HEK293 (cell line): ENCODE results near the gene PRKCG.

Source experiments
- EGR2 ChIP-seq: fragments of 450-650 bp; formaldehyde crosslinking; IDR thresholded peaks from 2 replicates; pipeline ENCODE4 v1.5.1; 2016; ENCODE audit warnings: low read depth, missing biosample characterization, missing genetic modification characterization
- GLIS1 ChIP-seq: fragments of 450-650 bp; formaldehyde crosslinking; IDR thresholded peaks from 2 replicates; pipeline ENCODE4 v1.5.1; 2016; ENCODE audit warnings: missing biosample characterization, missing genetic modification characterization
- GLIS2 ChIP-seq: fragments of 450-650 bp; formaldehyde crosslinking; IDR thresholded peaks from 2 replicates; pipeline ENCODE4 v1.5.1; 2016; ENCODE audit warnings: missing biosample characterization, missing genetic modification characterization
- SP7 ChIP-seq: fragments of 450-650 bp; formaldehyde crosslinking; IDR thresholded peaks from 2 replicates; pipeline ENCODE4 v1.5.1; 2016; ENCODE audit warnings: missing biosample characterization, missing genetic modification characterization
- ZBTB17 ChIP-seq: fragments of 450-650 bp; formaldehyde crosslinking; IDR thresholded peaks from 2 replicates; pipeline ENCODE4 v1.5.1; 2016; ENCODE audit warnings: missing biosample characterization, missing genetic modification characterization
- ZEB2 ChIP-seq: fragments of 450-650 bp; formaldehyde crosslinking; IDR thresholded peaks from 2 replicates; pipeline ENCODE4 v1.5.1; 2016; ENCODE audit warnings: missing biosample characterization, missing genetic modification characterization
- ZFP37 ChIP-seq: fragments of 450-650 bp; formaldehyde crosslinking; IDR thresholded peaks from 2 replicates; pipeline ENCODE4 v1.5.1; 2016; ENCODE audit warnings: missing biosample characterization, missing genetic modification characterization
- ZNF10 ChIP-seq: fragments of 450-650 bp; formaldehyde crosslinking; IDR thresholded peaks from 2 replicates; pipeline ENCODE4 v1.5.1; 2017; ENCODE audit warnings: missing biosample characterization, missing genetic modification characterization
- ZNF112 ChIP-seq: fragments of 450-650 bp; formaldehyde crosslinking; IDR thresholded peaks from 2 replicates; pipeline ENCODE4 v1.5.0; 2017; ENCODE audit warnings: missing biosample characterization, missing genetic modification characterization
- ZNF184 ChIP-seq: fragments of 450-650 bp; IDR thresholded peaks from 2 replicates; pipeline ENCODE4 v1.5.1; 2018; ENCODE audit warnings: missing biosample characterization, mild to moderate bottlenecking, missing genetic modification characterization
- ZNF23 ChIP-seq: fragments of 450-650 bp; formaldehyde crosslinking; IDR thresholded peaks from 2 replicates; pipeline ENCODE4 v1.5.1; 2016; ENCODE audit warnings: missing biosample characterization, missing genetic modification characterization, borderline replicate concordance
- ZNF274 ChIP-seq, 2 experiments: fragments of 200-500 bp in 1 of 2; fragments of 450-650 bp in 1 of 2; sonication (Bioruptor generic) in 1 of 2; formaldehyde crosslinking in 1 of 2; IDR thresholded peaks; 2 replicates each; pipeline versions ENCODE4 v1.5.1 to v1.6.1; 2014 to 2016; ENCODE audit warnings: borderline replicate concordance in 1 of 2, inconsistent platforms in 1 of 2, low read length in 1 of 2, missing biosample characterization in 1 of 2, missing genetic modification characterization in 1 of 2
- ZNF292 ChIP-seq: fragments of 450-650 bp; formaldehyde crosslinking; IDR thresholded peaks from 2 replicates; pipeline ENCODE4 v1.5.1; 2016; ENCODE audit warnings: low read depth, missing biosample characterization, missing genetic modification characterization, borderline replicate concordance
- ZNF311 ChIP-seq: fragments of 450-650 bp; formaldehyde crosslinking; IDR thresholded peaks from 2 replicates; pipeline ENCODE4 v1.5.1; 2017; ENCODE audit warnings: missing biosample characterization, missing genetic modification characterization, borderline replicate concordance
- ZNF366 ChIP-seq: fragments of 450-650 bp; formaldehyde crosslinking; conservative IDR thresholded peaks from 2 replicates; pipeline ENCODE4 v1.5.1; 2016; ENCODE audit warnings: missing biosample characterization, missing genetic modification characterization
- ZNF560 ChIP-seq: fragments of 450-650 bp; formaldehyde crosslinking; IDR thresholded peaks from 2 replicates; pipeline ENCODE4 v1.5.1; 2017; ENCODE audit warnings: missing biosample characterization, missing genetic modification characterization, borderline replicate concordance
- ZNF561 ChIP-seq: fragments of 450-650 bp; IDR thresholded peaks from 2 replicates; pipeline ENCODE4 v1.5.1; 2018; ENCODE audit warnings: missing biosample characterization, missing genetic modification characterization, borderline replicate concordance
- ZNF585B ChIP-seq: fragments of 450-650 bp; formaldehyde crosslinking; IDR thresholded peaks from 2 replicates; pipeline ENCODE4 v1.5.1; 2016; ENCODE audit warnings: missing biosample characterization, missing genetic modification characterization
- ZNF621 ChIP-seq: fragments of 450-650 bp; formaldehyde crosslinking; IDR thresholded peaks from 2 replicates; pipeline ENCODE4 v1.5.1; 2017; ENCODE audit warnings: missing biosample characterization, missing genetic modification characterization
- ZNF677 ChIP-seq: fragments of 450-650 bp; IDR thresholded peaks from 2 replicates; pipeline ENCODE4 v1.5.0; 2018; ENCODE audit warnings: missing biosample characterization, mild to moderate bottlenecking, missing genetic modification characterization, moderate library complexity
- ZNF768 ChIP-seq: fragments of 450-650 bp; formaldehyde crosslinking; IDR thresholded peaks from 2 replicates; pipeline ENCODE4 v1.5.1; 2018; ENCODE audit warnings: missing biosample characterization, mild to moderate bottlenecking, missing genetic modification characterization
- ZNF830 ChIP-seq: fragments of 450-650 bp; IDR thresholded peaks from 2 replicates; pipeline ENCODE4 v1.5.0; 2018; ENCODE audit warnings: missing biosample characterization, missing genetic modification characterization, low read depth, mild to moderate bottlenecking, moderate library complexity
- ZSCAN16 ChIP-seq: fragments of 450-650 bp; formaldehyde crosslinking; IDR thresholded peaks from 2 replicates; pipeline ENCODE4 v1.5.1; 2016; ENCODE audit warnings: missing biosample characterization, missing genetic modification characterization
- ZSCAN30 ChIP-seq: fragments of 450-650 bp; IDR thresholded peaks from 2 replicates; pipeline ENCODE4 v1.5.1; 2018; ENCODE audit warnings: missing biosample characterization, mild to moderate bottlenecking, missing genetic modification characterization, moderate library complexity
- TF ChIP-seq, protein P1 (sequence below): fragments of 450-650 bp; formaldehyde crosslinking; IDR thresholded peaks from 2 replicates; pipeline ENCODE4 v1.5.1; 2017; ENCODE audit warnings: missing biosample characterization, missing genetic modification characterization
- TF ChIP-seq, protein P2 (sequence below): fragments of 450-650 bp; formaldehyde crosslinking; IDR thresholded peaks from 2 replicates; pipeline ENCODE4 v1.5.1; 2017; ENCODE audit warnings: missing biosample characterization, missing genetic modification characterization
- TF ChIP-seq, protein P3 (sequence below): fragments of 450-650 bp; formaldehyde crosslinking; IDR thresholded peaks from 2 replicates; pipeline ENCODE4 v1.5.1; 2016; ENCODE audit warnings: missing biosample characterization, missing genetic modification characterization
- TF ChIP-seq, protein P4 (sequence below): sonication (generic); formaldehyde crosslinking; IDR thresholded peaks from 2 replicates; pipeline ENCODE4 v1.8.1; 2022; ENCODE audit warnings: mild to moderate bottlenecking, moderate library complexity, missing genetic modification reagents
- TF ChIP-seq, protein P5 (sequence below): fragments of 450-650 bp; formaldehyde crosslinking; IDR thresholded peaks from 2 replicates; pipeline ENCODE4 v1.5.1; 2016; ENCODE audit warnings: missing biosample characterization, missing genetic modification characterization
- TF ChIP-seq, protein P6 (sequence below): fragments of 450-650 bp; formaldehyde crosslinking; IDR thresholded peaks from 2 replicates; pipeline ENCODE4 v1.5.1; 2016; ENCODE audit warnings: missing biosample characterization, missing genetic modification characterization

The PRKCG gene

DNA sequence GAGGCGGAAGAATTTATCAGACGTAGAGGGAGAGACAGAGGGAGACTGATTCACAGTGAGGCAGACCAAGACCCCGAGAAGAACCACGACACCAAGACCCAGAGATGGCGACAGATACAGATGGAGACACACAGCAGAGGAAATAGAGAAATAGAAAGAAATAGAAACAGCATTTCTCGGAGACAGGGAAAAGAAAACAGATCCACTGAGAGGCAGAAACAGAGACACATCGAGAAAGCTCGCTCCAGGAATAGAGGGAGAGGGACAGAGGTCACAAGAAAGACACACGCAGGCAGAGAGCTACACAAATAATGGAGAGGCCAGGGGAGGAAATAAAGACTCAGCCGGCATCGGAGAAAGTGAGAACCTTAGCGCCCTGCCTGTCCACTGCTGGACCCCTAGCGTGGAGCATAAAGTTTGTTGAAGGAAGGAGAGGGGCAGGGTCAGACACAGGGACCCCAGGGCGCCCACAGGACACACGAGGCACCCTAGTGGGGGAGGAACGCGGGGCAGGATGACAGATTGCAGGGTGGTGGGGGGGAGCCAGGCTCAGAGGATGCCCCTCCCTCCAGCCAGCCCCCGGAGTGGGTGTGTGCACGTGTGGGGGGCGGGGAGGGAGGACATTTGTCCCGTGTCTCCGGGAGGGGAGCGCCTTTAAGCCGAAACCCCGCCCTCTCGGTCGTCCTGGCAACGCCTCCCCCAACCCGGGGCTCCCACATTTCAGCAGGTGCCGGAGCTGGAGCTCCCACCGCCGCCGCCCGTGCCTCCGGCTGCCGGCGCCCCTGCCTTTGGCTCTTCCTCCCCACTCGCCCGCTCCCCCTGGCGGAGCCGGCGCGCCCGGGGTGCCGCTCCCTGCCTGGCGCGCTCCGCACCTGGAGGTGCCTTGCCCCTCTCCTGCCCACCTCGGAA, at the start of gene PRKCG (continued):
- TF ChIP-seq, protein P1, sequence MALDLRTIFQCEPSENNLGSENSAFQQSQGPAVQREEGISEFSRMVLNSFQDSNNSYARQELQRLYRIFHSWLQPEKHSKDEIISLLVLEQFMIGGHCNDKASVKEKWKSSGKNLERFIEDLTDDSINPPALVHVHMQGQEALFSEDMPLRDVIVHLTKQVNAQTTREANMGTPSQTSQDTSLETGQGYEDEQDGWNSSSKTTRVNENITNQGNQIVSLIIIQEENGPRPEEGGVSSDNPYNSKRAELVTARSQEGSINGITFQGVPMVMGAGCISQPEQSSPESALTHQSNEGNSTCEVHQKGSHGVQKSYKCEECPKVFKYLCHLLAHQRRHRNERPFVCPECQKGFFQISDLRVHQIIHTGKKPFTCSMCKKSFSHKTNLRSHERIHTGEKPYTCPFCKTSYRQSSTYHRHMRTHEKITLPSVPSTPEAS (tag by site-specific recombination) = no peak
- TF ChIP-seq, protein P2, sequence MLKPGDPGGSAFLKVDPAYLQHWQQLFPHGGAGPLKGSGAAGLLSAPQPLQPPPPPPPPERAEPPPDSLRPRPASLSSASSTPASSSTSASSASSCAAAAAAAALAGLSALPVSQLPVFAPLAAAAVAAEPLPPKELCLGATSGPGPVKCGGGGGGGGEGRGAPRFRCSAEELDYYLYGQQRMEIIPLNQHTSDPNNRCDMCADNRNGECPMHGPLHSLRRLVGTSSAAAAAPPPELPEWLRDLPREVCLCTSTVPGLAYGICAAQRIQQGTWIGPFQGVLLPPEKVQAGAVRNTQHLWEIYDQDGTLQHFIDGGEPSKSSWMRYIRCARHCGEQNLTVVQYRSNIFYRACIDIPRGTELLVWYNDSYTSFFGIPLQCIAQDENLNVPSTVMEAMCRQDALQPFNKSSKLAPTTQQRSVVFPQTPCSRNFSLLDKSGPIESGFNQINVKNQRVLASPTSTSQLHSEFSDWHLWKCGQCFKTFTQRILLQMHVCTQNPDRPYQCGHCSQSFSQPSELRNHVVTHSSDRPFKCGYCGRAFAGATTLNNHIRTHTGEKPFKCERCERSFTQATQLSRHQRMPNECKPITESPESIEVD (tag by site-specific recombination) = no peak
- TF ChIP-seq ZEB2 (tag by site-specific recombination) (peak; percentile 29; the same call in 1 of the 2 replicates), ZSCAN16 (no peak), GLIS1 (tag by site-specific recombination) (peak; percentile 89), ZNF184 (tag by site-specific recombination) (no peak), ZNF311 (no peak), ZNF112 (tag by site-specific recombination) (no peak), ZNF621 (tag by site-specific recombination) (no peak), ZBTB17 (peak; percentile 34; the same call in 1 of the 2 replicates), ZNF23 (tag by site-specific recombination) (no peak), ZFP37 (tag by site-specific recombination) (no peak), ZNF560 (tag by site-specific recombination) (peak; percentile 80), ZNF677 (tag by site-specific recombination) (0 out of 2 replicates have a peak, but pooled peaks have one; percentile 2), EGR2 (peak; percentile 82), ZNF366 (tag by site-specific recombination) (peak; percentile 87), GLIS2 (tag by site-specific recombination) (peak; percentile 81), ZNF585B (tag by site-specific recombination) (no peak), ZNF10 (tag by site-specific recombination) (peak; percentile 100), ZNF274 (IDR thresholded peaks at IDR 0.05; ENCODE audit: low read length) (no peak), ZNF274 (tag by site-specific recombination; IDR thresholded peaks at IDR 0.05; ENCODE audit: borderline replicate concordance) (no peak), ZNF768 (tag by site-specific recombination) (peak; percentile 92; the same call in 1 of the 2 replicates), ZNF292 (tag by site-specific recombination) (no peak), ZSCAN30 (tag by site-specific recombination) (no peak), SP7 (tag by site-specific recombination) (peak; percentile 56; the same call in 1 of the 2 replicates), ZNF830 (tag by site-specific recombination) (no peak), ZNF561 (tag by site-specific recombination) (peak; percentile 88; the same call in 1 of the 2 replicates)
- TF ChIP-seq, protein P3, sequence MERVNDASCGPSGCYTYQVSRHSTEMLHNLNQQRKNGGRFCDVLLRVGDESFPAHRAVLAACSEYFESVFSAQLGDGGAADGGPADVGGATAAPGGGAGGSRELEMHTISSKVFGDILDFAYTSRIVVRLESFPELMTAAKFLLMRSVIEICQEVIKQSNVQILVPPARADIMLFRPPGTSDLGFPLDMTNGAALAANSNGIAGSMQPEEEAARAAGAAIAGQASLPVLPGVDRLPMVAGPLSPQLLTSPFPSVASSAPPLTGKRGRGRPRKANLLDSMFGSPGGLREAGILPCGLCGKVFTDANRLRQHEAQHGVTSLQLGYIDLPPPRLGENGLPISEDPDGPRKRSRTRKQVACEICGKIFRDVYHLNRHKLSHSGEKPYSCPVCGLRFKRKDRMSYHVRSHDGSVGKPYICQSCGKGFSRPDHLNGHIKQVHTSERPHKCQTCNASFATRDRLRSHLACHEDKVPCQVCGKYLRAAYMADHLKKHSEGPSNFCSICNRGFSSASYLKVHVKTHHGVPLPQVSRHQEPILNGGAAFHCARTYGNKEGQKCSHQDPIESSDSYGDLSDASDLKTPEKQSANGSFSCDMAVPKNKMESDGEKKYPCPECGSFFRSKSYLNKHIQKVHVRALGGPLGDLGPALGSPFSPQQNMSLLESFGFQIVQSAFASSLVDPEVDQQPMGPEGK = peak; percentile 85
- TF ChIP-seq, protein P4, sequence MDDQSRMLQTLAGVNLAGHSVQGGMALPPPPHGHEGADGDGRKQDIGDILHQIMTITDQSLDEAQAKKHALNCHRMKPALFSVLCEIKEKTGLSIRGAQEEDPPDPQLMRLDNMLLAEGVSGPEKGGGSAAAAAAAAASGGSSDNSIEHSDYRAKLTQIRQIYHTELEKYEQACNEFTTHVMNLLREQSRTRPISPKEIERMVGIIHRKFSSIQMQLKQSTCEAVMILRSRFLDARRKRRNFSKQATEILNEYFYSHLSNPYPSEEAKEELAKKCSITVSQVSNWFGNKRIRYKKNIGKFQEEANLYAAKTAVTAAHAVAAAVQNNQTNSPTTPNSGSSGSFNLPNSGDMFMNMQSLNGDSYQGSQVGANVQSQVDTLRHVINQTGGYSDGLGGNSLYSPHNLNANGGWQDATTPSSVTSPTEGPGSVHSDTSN (CRISPR knock-in tag) = peak; percentile 45; the same call in 1 of the 2 replicates
- TF ChIP-seq, protein P5, sequence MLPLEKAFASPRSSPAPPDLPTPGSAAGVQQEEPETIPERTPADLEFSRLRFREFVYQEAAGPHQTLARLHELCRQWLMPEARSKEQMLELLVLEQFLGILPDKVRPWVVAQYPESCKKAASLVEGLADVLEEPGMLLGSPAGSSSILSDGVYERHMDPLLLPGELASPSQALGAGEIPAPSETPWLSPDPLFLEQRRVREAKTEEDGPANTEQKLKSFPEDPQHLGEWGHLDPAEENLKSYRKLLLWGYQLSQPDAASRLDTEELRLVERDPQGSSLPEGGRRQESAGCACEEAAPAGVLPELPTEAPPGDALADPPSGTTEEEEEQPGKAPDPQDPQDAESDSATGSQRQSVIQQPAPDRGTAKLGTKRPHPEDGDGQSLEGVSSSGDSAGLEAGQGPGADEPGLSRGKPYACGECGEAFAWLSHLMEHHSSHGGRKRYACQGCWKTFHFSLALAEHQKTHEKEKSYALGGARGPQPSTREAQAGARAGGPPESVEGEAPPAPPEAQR (tag by site-specific recombination) = no peak
- TF ChIP-seq, protein P6, sequence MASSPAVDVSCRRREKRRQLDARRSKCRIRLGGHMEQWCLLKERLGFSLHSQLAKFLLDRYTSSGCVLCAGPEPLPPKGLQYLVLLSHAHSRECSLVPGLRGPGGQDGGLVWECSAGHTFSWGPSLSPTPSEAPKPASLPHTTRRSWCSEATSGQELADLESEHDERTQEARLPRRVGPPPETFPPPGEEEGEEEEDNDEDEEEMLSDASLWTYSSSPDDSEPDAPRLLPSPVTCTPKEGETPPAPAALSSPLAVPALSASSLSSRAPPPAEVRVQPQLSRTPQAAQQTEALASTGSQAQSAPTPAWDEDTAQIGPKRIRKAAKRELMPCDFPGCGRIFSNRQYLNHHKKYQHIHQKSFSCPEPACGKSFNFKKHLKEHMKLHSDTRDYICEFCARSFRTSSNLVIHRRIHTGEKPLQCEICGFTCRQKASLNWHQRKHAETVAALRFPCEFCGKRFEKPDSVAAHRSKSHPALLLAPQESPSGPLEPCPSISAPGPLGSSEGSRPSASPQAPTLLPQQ = 0 out of 2 replicates have a peak, but pooled peaks have one; percentile 22
